OCI-LY3 (cell line): Measurements from ENCODE around the gene PRR27.

Source experiments
- CTCF ChIP-seq: fragments of 200-600, 300-600 bp; sonication (generic); IDR thresholded peaks from 2 replicates; pipeline ENCODE4 v1.5.1; 2014; ENCODE audit warnings: antibody characterized with exemption, low read length, low read depth
- EZH2phosphoT487 ChIP-seq: fragments of 200-600 bp; shearing (Covaris generic); IDR thresholded peaks from 2 replicates; pipeline ENCODE4 v1.6.1; 2018; ENCODE audit warnings: antibody characterized with exemption, mixed run types, low read depth

- TF ChIP-seq CTCF (no peak), EZH2phosphoT487 (no peak)
These were observed 42.8 kb downstream of the PRR27 start for GRCh38 chr4:70196857-70197256.
